ENCODE results near the gene PHTF2.

GRCh38 chr7:77881871-77882270 lies 83.3 kb downstream of the PHTF2 start:
- TF ChIP-seq POLR2AphosphoS5 (IDR thresholded peaks at IDR 0.05) (no peak), CTCF (IDR thresholded peaks at IDR 0.05) (no peak)
